ENCODE results near the gene GNAT1.

GRCh38 chr3:50227390-50228183 is 36.2 kb downstream of the GNAT1 start:
- TF ChIP-seq CTCF (IDR thresholded peaks at IDR 0.05) (peak in 3 of 4 experiments; percentile 92 to 99 (median 95)), POLR2AphosphoS5 (IDR thresholded peaks at IDR 0.05) (peak; percentile 54), POLR2A (IDR thresholded peaks at IDR 0.05) (peak; percentile 19 to 36), EP300 (IDR thresholded peaks at IDR 0.05) (no peak)
